HG03060 (cell line): Measurements from ENCODE around the gene ZMAT3.
"Not testable (repeated sequence)": the region's sequence is repeated elsewhere in the genome, so short reads cannot be mapped to it uniquely, and the experiment has no call there.

Experiments used
- ATAC-seq: cut with Tn5 transposase; IDR thresholded peaks from one replicate; pipeline ENCODE4 v1.9.1; 2021; ENCODE audit warnings: low read depth, moderate number of reproducible peaks; ENCODE audit not compliant: unreplicated experiment

The ZMAT3 gene

GRCh38 chr3:179071323-179072099 lies at the start of gene ZMAT3:
TSS of gene ZMAT3 (minus strand) at chr3:179071809. CDS start at chr3:179067752, 4,057 bp downstream.
- peak; percentile 43 for ATAC-seq

- no peak for ATAC-seq
Observed at GRCh38 chr3:179116816-179117215, 45.2 kb upstream of the ZMAT3 start.

- not testable (repeated sequence) for ATAC-seq
Observed at GRCh38 chr3:179115444-179115843, 43.8 kb upstream of the ZMAT3 start.

- ATAC-seq = no peak
Observed at GRCh38 chr3:179113903-179114302, 42.3 kb upstream of the ZMAT3 start.

GRCh38 chr3:179108086-179108485 lies 36.5 kb upstream of the ZMAT3 start:
- no peak for ATAC-seq

- ATAC-seq = no peak
Observed at GRCh38 chr3:179107617-179108016, 36.0 kb upstream of the ZMAT3 start.

GRCh38 chr3:179105881-179106280 lies 34.3 kb upstream of the ZMAT3 start:
- ATAC-seq = no peak

- ATAC-seq = no peak
Observed at GRCh38 chr3:179100652-179101051, 29.0 kb upstream of the ZMAT3 start.

GRCh38 chr3:179098388-179099077 lies 26.9 kb upstream of the ZMAT3 start:
- ATAC-seq = no peak

- ATAC-seq = no peak
Observed at GRCh38 chr3:179093807-179094206, 22.2 kb upstream of the ZMAT3 start.

- no peak for ATAC-seq
Observed at GRCh38 chr3:179091113-179091512, 19.5 kb upstream of the ZMAT3 start.

- no peak for ATAC-seq
Observed at GRCh38 chr3:179088306-179088705, 16.7 kb upstream of the ZMAT3 start.

- ATAC-seq = no peak
Observed at GRCh38 chr3:179083977-179084376, 12.4 kb upstream of the ZMAT3 start.

- ATAC-seq = no peak
Observed at GRCh38 chr3:179082416-179082815, 10.8 kb upstream of the ZMAT3 start.

- no peak for ATAC-seq
Observed at GRCh38 chr3:179081885-179082284, 10.3 kb upstream of the ZMAT3 start.

GRCh38 chr3:179079537-179079936 lies 7.9 kb upstream of the ZMAT3 start:
- no peak for ATAC-seq

GRCh38 chr3:179076243-179077027 lies 4.8 kb upstream of the ZMAT3 start:
- no peak for ATAC-seq

- no peak for ATAC-seq
Observed at GRCh38 chr3:179074656-179075055, 3.0 kb upstream of the ZMAT3 start.

- no peak for ATAC-seq
Observed at GRCh38 chr3:179073816-179074215, 2.2 kb upstream of the ZMAT3 start.

- peak; percentile 6 for ATAC-seq
Observed at GRCh38 chr3:179072100-179072438, 460 bp upstream of the ZMAT3 start.

GRCh38 chr3:179071027-179071322 lies 634 bp downstream of the ZMAT3 start:
- no peak for ATAC-seq
